NOMO-1 treated with DMSO at 0.1 percent for 48 hours (cell line): Measurements from ENCODE around the gene OTUD1.
A peak's percentile ranks its signal among the peaks of the same experiment; 100 is the strongest.

Source experiments
- DNase-seq: peaks from one replicate; lab custom pipeline; 2025; ENCODE audit not compliant: unreplicated experiment; lab: John Stamatoyannopoulos, UW

OTUD1 gene

GRCh38 chr10:23467012-23467411 is 28.1 kb downstream of the OTUD1 start:
- no peak for DNase-seq

GRCh38 chr10:23467548-23467947 is 28.7 kb downstream of the OTUD1 start:
- no peak for DNase-seq

GRCh38 chr10:23469596-23470237 is 30.8 kb downstream of the OTUD1 start:
- no peak for DNase-seq

GRCh38 chr10:23472181-23472580 is 33.3 kb downstream of the OTUD1 start:
- DNase-seq = no peak

GRCh38 chr10:23474081-23474480 is 35.2 kb downstream of the OTUD1 start:
- DNase-seq = no peak

GRCh38 chr10:23474626-23475025 is 35.8 kb downstream of the OTUD1 start:
- no peak for DNase-seq

- DNase-seq = no peak
These were observed 39.7 kb downstream of the OTUD1 start for GRCh38 chr10:23478570-23478969.

- peak; percentile 10 for DNase-seq
These were observed 41.1 kb downstream of the OTUD1 start for GRCh38 chr10:23479798-23480473.

- DNase-seq = no peak
These were observed 42.6 kb downstream of the OTUD1 start for GRCh38 chr10:23481363-23481961.

GRCh38 chr10:23490115-23490514 is 51.2 kb downstream of the OTUD1 start:
- DNase-seq = no peak
